ENCODE measurements around the gene WFDC5. TPM values are rescaled to one million over a fixed set of nuclear protein-coding genes. Genes with fewer than 3 reads are reported as not detected.

WFDC5 gene
- total and polyA plus RNA-seq, 12 donors: not detected

DNA sequence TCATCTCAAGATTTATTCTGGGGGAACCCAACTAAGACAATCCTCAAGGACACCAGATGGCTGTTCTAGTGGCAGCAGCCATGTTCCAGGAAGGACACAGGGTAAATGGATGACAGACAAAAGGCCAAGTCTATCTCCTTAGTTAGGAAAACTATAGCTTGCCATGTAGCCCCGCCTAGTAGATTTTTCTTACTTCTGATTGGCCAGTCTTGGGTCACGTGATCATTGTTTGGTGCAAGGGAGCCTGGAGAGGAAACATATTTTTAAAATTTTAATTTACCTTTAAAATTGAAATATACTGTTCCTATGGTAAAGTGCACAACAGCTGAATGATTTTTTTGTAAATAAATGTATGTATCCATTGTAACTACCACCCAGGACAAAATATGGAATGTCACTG lies 9.7 kb downstream of the WFDC5 start:
- H3K27me3 ChIP-seq: peaks cover 9% of the 10 kb centered on the region

GRCh38 chr20:45104786-45105185 lies 10.2 kb downstream of the WFDC5 start:
- H3K27ac ChIP-seq: no peak overlapping the region
- no peaks in the 10 kb centered on the region for H3K36me3 ChIP-seq (replicated peaks in 1 of 2)
- DNase-seq: no peak
- H3K4me1 ChIP-seq (replicated peaks in 1 of 2): peaks cover 0 to 5% of the 10 kb centered on the region in 2 donors
- TF ChIP-seq POLR2A (IDR thresholded peaks at IDR 0.05): no peak
- TF ChIP-seq, protein P1, sequence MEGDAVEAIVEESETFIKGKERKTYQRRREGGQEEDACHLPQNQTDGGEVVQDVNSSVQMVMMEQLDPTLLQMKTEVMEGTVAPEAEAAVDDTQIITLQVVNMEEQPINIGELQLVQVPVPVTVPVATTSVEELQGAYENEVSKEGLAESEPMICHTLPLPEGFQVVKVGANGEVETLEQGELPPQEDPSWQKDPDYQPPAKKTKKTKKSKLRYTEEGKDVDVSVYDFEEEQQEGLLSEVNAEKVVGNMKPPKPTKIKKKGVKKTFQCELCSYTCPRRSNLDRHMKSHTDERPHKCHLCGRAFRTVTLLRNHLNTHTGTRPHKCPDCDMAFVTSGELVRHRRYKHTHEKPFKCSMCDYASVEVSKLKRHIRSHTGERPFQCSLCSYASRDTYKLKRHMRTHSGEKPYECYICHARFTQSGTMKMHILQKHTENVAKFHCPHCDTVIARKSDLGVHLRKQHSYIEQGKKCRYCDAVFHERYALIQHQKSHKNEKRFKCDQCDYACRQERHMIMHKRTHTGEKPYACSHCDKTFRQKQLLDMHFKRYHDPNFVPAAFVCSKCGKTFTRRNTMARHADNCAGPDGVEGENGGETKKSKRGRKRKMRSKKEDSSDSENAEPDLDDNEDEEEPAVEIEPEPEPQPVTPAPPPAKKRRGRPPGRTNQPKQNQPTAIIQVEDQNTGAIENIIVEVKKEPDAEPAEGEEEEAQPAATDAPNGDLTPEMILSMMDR (IDR thresholded peaks at IDR 0.05): no peak
- WGBS, 4 donors: 74 to 92% (median 79%) methylated on average over 5 of the region's 5 CpGs
- intact Hi-C loops (cut with DNase I): loop anchor here in 1 of 2 donors (10.0 kb wide), 1 partner anchor 180 kb away; no protein-coding TSS in a partner anchor
- no peaks in the 10 kb centered on the region for H3K9me3 ChIP-seq (replicated peaks in 1 of 3)
- H3K4me3 ChIP-seq: no peak overlapping the region
- H3K27me3 ChIP-seq: peaks cover 10% of the 10 kb centered on the region

More for the DNA sequence above, 9.7 kb downstream of the WFDC5 start:
- intact Hi-C loops (cut with DNase I): loop anchor here in 1 of 2 donors (10.0 kb wide), 1 partner anchor 179 kb away; no protein-coding TSS in a partner anchor
- no peak overlapping the region for H3K4me3 ChIP-seq
- no peak for TF ChIP-seq POLR2A (IDR thresholded peaks at IDR 0.05)
- TF ChIP-seq, protein P1 (IDR thresholded peaks at IDR 0.05): no peak
- 88 to 93% (median 92%) methylated on average over 2 of the region's 2 CpGs for WGBS, 4 donors
- DNase-seq: no peak
- no peaks in the 10 kb centered on the region for H3K9me3 ChIP-seq (replicated peaks in 1 of 3)
- no peaks in the 10 kb centered on the region for H3K36me3 ChIP-seq (replicated peaks in 1 of 2)
- peaks cover 0 to 5% of the 10 kb centered on the region in 2 donors for H3K4me1 ChIP-seq (replicated peaks in 1 of 2)
- no peak overlapping the region for H3K27ac ChIP-seq

DNA sequence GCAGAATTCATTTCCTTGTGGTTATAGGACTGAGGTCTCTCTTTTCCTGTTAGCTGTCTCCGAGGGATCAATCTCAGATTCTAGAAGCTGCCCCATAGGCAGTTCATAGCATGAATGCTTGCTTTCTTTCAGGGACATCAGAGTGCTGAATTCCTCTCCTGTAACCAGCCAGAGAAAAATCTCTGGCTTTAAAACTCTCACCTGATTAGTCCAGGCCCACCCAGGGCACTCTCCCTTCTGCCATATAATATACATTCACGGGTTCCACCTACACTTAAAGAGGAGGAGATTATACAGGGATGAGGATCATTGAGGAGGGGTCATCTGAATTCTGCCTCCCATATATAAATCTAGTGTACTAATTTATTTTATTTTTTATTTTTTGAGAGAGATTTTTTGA lies 11.9 kb downstream of the WFDC5 start:
- no peaks in the 10 kb centered on the region for H3K9me3 ChIP-seq (replicated peaks in 1 of 3)
- no peak overlapping the region for H3K27ac ChIP-seq
- no peaks in the 10 kb centered on the region for H3K36me3 ChIP-seq (replicated peaks in 1 of 2)
- peaks cover 0 to 8% of the 10 kb centered on the region in 2 donors for H3K4me1 ChIP-seq (replicated peaks in 1 of 2)
- 76 to 91% (median 81%) methylated on average over 2 of the region's 2 CpGs for WGBS, 4 donors
- peaks cover 19% of the 10 kb centered on the region for H3K27me3 ChIP-seq
- TF ChIP-seq, protein P1 (IDR thresholded peaks at IDR 0.05): no peak
- TF ChIP-seq POLR2A (IDR thresholded peaks at IDR 0.05): no peak
- H3K4me3 ChIP-seq: no peak overlapping the region
- intact Hi-C loops (cut with DNase I): loop anchor here in 1 of 2 donors (10.0 kb wide), 1 partner anchor 182 kb away; no protein-coding TSS in a partner anchor
- DNase-seq: no peak

- H3K9me3 ChIP-seq (replicated peaks in 1 of 3): no peaks in the 10 kb centered on the region
- H3K36me3 ChIP-seq (replicated peaks in 1 of 2): no peaks in the 10 kb centered on the region
- TF ChIP-seq POLR2A (IDR thresholded peaks at IDR 0.05): no peak
- TF ChIP-seq, protein P1 (IDR thresholded peaks at IDR 0.05): no peak
- intact Hi-C loops (cut with DNase I): loop anchor here in 1 of 2 donors (10.0 kb wide), 1 partner anchor 183 kb away; no protein-coding TSS in a partner anchor
- peaks cover 0 to 16% of the 10 kb centered on the region in 2 donors for H3K4me1 ChIP-seq (replicated peaks in 1 of 2)
- H3K27me3 ChIP-seq: peaks cover 35% of the 10 kb centered on the region
- no peak overlapping the region for H3K27ac ChIP-seq
- no peak overlapping the region for H3K4me3 ChIP-seq
- 59 to 70% (median 67%) methylated on average over 2 to 6 of the region's 6 CpGs for WGBS, 4 donors
- DNase-seq: no peak
These were observed 13.6 kb downstream of the WFDC5 start for GRCh38 chr20:45101333-45101850.

All from adrenal gland (tissue), 12 donors.